OCI-LY3 (cell line): ENCODE data around the gene PARD3B.

ENCODE experiments used
- CTCF ChIP-seq: fragments of 200-600, 300-600 bp; sonication (generic); IDR thresholded peaks from 2 replicates; pipeline ENCODE4 v1.5.1; 2014; ENCODE audit warnings: antibody characterized with exemption, low read length, low read depth
- EZH2phosphoT487 ChIP-seq: fragments of 200-600 bp; shearing (Covaris generic); IDR thresholded peaks from 2 replicates; pipeline ENCODE4 v1.6.1; 2018; ENCODE audit warnings: antibody characterized with exemption, mixed run types, low read depth

GRCh38 chr2:205245652-205246051, 700.4 kb downstream of the PARD3B start:
- no peak for TF ChIP-seq CTCF
- TF ChIP-seq EZH2phosphoT487: no peak
